ENCODE results near the gene CYP26B1. TPM values are rescaled to one million over a fixed set of nuclear protein-coding genes. Genes with fewer than 3 reads are reported as not detected.

CYP26B1 gene
- total RNA-seq, 2 donors from 2014 or later, result 0.91 to 68.2 TPM

- intact Hi-C loops (cut with DNase I), result no loop called here
- Histone ChIP-seq H3K4me3 (no peak overlapping the region), H3K27ac (no peak overlapping the region), H3K9me3 (no peaks in the 10 kb centered on the region), H3K36me3 (no peaks in the 10 kb centered on the region), H3K4me1 (replicated peaks) (no peaks in the 10 kb centered on the region), H3K27me3 (replicated peaks; ENCODE audit: insufficient read depth) (no peaks in the 10 kb centered on the region)
- WGBS, result 72% methylated on average over 3 of the region's 3 CpGs
- TF ChIP-seq POLR2A (IDR thresholded peaks at IDR 0.05), result no peak
- no peak for TF ChIP-seq CTCF (IDR thresholded peaks at IDR 0.05)
- no peak for TF ChIP-seq POLR2AphosphoS5 (IDR thresholded peaks at IDR 0.05)
- no peak for DNase-seq (ENCODE audit: low spot score)
Observed at GRCh38 chr2:72080286-72081145, 67.1 kb downstream of the CYP26B1 start.

Data from prostate gland (tissue), 2 donors.